ENCODE measurements around the gene REM2. TPM values are rescaled to one million over a fixed set of nuclear protein-coding genes. Genes with fewer than 3 reads are reported as not detected.

Gene REM2
- total RNA-seq, 1 donor from 2014 or later, result 1.9 TPM

- H3K27ac ChIP-seq, result no peak overlapping the region
- no peak for DNase-seq (ENCODE audit: low spot score in 2 of 2)
- intact Hi-C loops (cut with DNase I), result no loop called here
- no peaks in the 10 kb centered on the region for H3K27me3 ChIP-seq
- peaks cover under 1 to 7% of the 10 kb centered on the region in 2 donors for H3K4me1 ChIP-seq
- no peaks in the 10 kb centered on the region for H3K9me3 ChIP-seq
- peaks cover 49 to 59% of the 10 kb centered on the region in 2 donors for H3K36me3 ChIP-seq
- H3K4me3 ChIP-seq, result no peak overlapping the region
- no peak for TF ChIP-seq CTCF (IDR thresholded peaks at IDR 0.05)
These were observed 4.5 kb upstream of the REM2 start for GRCh38 chr14:22878271-22879246.

DNA sequence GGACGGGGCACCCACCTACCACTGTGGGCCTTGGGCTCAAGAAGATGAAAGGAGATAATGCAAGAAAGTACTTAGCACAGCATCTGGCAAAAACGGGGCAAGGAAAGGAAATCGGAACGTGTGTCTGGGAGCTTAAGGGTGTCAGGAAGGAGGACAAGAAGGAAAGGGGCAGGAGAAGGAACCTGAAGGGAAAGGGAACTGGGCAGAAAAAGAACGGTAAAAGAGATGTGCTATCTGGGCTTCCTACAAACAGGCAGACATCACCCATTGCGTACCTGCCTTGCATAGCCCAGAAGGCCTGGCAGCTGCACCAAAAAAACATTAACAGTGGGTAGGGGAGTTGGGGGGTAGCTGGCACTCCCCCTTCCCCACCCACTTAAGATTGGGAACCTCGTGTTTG is 958 bp upstream of the REM2 start:
- DNase-seq (ENCODE audit: low spot score in 2 of 2), result no peak
- TF ChIP-seq CTCF (IDR thresholded peaks at IDR 0.05), result no peak
- Histone ChIP-seq H3K4me3 (no peak overlapping the region), H3K4me1 (no peaks in the 10 kb centered on the region), H3K9me3 (no peaks in the 10 kb centered on the region), H3K27me3 (no peaks in the 10 kb centered on the region), H3K36me3 (peaks cover 14 to 24% of the 10 kb centered on the region in 2 donors), H3K27ac (no peak overlapping the region)
- intact Hi-C loops (cut with DNase I), result no loop called here

DNA sequence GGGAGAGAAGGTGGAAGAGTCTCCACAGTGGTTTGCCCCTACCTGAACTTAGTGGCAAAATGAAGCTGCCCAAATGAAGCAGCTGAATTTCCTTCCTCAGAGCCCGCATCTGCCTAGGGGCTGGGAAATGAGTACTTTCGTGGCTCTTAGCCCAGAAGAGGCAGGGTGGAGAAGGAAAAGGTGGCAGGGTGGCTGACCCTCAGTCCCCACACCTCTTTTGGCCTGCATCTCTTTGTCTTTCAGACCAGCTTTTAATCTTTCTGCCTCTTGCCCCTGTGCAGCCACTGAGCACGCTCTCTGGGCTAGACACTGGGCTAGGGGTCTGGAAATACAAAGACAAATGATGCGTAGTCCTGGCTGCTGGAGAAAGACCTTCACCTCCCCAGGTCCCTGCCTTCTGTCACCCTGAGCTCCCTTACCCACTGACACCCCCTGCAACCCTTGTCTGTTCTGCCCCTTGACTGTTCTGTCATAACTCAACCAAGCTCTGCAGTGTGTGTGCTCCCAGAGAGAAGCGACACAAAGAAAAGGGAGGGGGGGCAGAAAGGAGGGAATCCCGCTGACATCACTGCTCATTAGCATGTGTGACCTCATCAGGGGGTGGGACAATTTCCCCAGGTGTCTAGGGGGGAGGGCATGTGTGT is 371 bp upstream of the REM2 start:
- no peaks in the 10 kb centered on the region for H3K27me3 ChIP-seq
- no peak for DNase-seq (ENCODE audit: low spot score in 2 of 2)
- H3K4me3 ChIP-seq, result no peak overlapping the region
- no peaks in the 10 kb centered on the region for H3K9me3 ChIP-seq
- H3K36me3 ChIP-seq, result peaks cover 8 to 18% of the 10 kb centered on the region in 2 donors
- H3K27ac ChIP-seq, result no peak overlapping the region
- TF ChIP-seq CTCF (IDR thresholded peaks at IDR 0.05), result no peak
- intact Hi-C loops (cut with DNase I), result no loop called here
- H3K4me1 ChIP-seq, result peaks cover under 1 to 2% of the 10 kb centered on the region in 2 donors

GRCh38 chr14:22884076-22884737 is 1.2 kb downstream of the REM2 start:
- Histone ChIP-seq H3K27ac (no peak overlapping the region), H3K4me3 (no peak overlapping the region), H3K27me3 (no peaks in the 10 kb centered on the region), H3K9me3 (no peaks in the 10 kb centered on the region), H3K36me3 (peaks cover 0 to 3% of the 10 kb centered on the region in 2 donors), H3K4me1 (peaks cover 3 to 5% of the 10 kb centered on the region in 2 donors)
- intact Hi-C loops (cut with DNase I), result no loop called here
- TF ChIP-seq CTCF (IDR thresholded peaks at IDR 0.05), result no peak
- DNase-seq (ENCODE audit: low spot score in 2 of 2), result no peak

- intact Hi-C loops (cut with DNase I), result no loop called here
- H3K4me1 ChIP-seq, result peaks cover 3 to 5% of the 10 kb centered on the region in 2 donors
- H3K4me3 ChIP-seq, result no peak overlapping the region
- no peak for DNase-seq (ENCODE audit: low spot score in 2 of 2)
- H3K27me3 ChIP-seq, result no peaks in the 10 kb centered on the region
- no peak for TF ChIP-seq CTCF (IDR thresholded peaks at IDR 0.05)
- no peaks in the 10 kb centered on the region for H3K36me3 ChIP-seq
- H3K9me3 ChIP-seq, result no peaks in the 10 kb centered on the region
- H3K27ac ChIP-seq, result no peak overlapping the region
These were observed 1.9 kb downstream of the REM2 start for GRCh38 chr14:22884738-22885523.
